Suprapubic skin (tissue), 4 donors: Measurements from ENCODE around the gene TUNAR. TPM values are rescaled to one million over a fixed set of nuclear protein-coding genes. Genes with fewer than 3 reads are reported as not detected.

ENCODE experiments used
- DNase-seq, 2 donors: peaks; one replicate each; pipeline ENCODE4 v3.0.0-alpha.2; 2019; ENCODE audit warnings: low spot score in 2 of 2
- H3K27ac ChIP-seq: fragments of 200-600 bp; sonication (generic); one replicate; pipeline ENCODE4 v1.5.1; 2019
- H3K27me3 ChIP-seq: fragments of 200-600 bp; sonication (generic); one replicate; pipeline ENCODE4 v1.5.1; 2019
- H3K36me3 ChIP-seq: fragments of 200-600 bp; sonication (generic); one replicate; pipeline ENCODE4 v1.5.1; 2019
- H3K4me1 ChIP-seq: fragments of 200-600 bp; sonication (generic); one replicate; pipeline ENCODE4 v1.5.1; 2019
- H3K4me3 ChIP-seq: fragments of 200-600 bp; sonication (generic); one replicate; pipeline ENCODE4 v1.5.1; 2019; ENCODE audit warnings: mild to moderate bottlenecking
- H3K9me3 ChIP-seq: fragments of 200-600 bp; sonication (generic); one replicate; pipeline ENCODE4 v1.5.1; 2019
- EP300 ChIP-seq: sonication (generic); formaldehyde crosslinking; IDR thresholded peaks from one replicate; pipeline ENCODE4 v1.6.1; 2017; ENCODE audit warnings: antibody characterized with exemption
- POLR2A ChIP-seq, 2 donors: fragments of 450-650 bp; IDR thresholded peaks; one replicate each; pipeline ENCODE4 v1.6.1; 2017; ENCODE audit warnings: antibody characterized with exemption in 2 of 2, mild to moderate bottlenecking in 2 of 2, moderate library complexity in 2 of 2
- POLR2AphosphoS5 ChIP-seq, 3 donors: sonication (generic); formaldehyde crosslinking; IDR thresholded peaks; one replicate each; pipeline ENCODE4 v1.6.1; 2017; ENCODE audit warnings: antibody characterized with exemption in 3 of 3
- WGBS: methylation state at CpG from one replicate; pipeline ENCODE4 v1.1.5; 2018; 5-methylcytosine and 5-hydroxymethylcytosine counted together
- total RNA-seq, 4 donors: library from RNA; depleted of rRNA; stranded (reverse); fragments of >200 nt; gene quantifications; one replicate each; pipeline ENCODE4 v1.1.0, GENCODE V29; 2016
- TF ChIP-seq, protein P1 (sequence below), 2 donors: fragments of 200-600 bp in 1 of 2; fragments of 450-650 bp in 1 of 2; sonication (generic) in 1 of 2; IDR thresholded peaks; one replicate each; pipeline ENCODE4 v1.5.1; 2016 to 2019; ENCODE audit warnings: antibody characterized with exemption in 2 of 2, mild to moderate bottlenecking in 1 of 2, moderate library complexity in 1 of 2

The TUNAR gene
- total RNA-seq, 4 donors from 2014 or later: not detected

DNA sequence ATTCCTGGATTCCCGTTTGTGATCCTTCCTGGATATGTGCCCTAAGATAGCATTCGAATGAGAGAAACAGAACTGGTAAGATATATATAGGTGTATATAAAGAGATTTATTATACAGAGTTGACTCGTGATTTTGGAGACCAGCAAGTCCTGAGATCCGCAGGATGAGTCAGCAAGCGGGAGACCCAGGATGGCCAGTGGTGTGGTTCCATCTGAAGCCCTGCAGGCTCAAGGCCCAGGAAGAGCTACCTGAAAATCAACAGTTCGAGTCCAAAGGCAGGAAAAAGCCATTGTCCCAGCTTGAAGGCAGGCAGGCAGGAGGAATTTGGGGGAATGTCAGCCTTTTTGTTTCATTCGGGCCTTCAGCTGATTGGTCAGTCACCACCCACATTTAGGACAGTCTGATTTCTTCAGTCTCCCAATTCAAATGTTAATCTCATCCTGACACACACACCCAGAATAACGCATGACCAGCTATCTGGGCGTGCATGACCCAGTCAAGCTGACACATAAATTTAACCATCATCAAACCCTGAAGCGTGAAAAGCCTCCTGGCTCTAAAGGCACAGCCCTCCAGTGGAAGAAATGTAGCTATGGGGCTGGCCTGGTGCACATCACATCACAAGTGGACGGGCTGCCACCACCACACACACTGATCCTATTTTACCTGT lies 44.3 kb downstream of the TUNAR start:
- Histone ChIP-seq H3K27me3 (peaks cover 20% of the 10 kb centered on the region), H3K4me3 (no peak overlapping the region), H3K36me3 (no peaks in the 10 kb centered on the region), H3K27ac (no peak overlapping the region), H3K4me1 (no peaks in the 10 kb centered on the region), H3K9me3 (no peaks in the 10 kb centered on the region)
- 66% methylated on average over 11 of the region's 11 CpGs for WGBS
- DNase-seq: peak in 1 of 2 donors; percentile 28
- TF ChIP-seq POLR2A (IDR thresholded peaks at IDR 0.05) (no peak), EP300 (no peak), POLR2AphosphoS5 (IDR thresholded peaks at IDR 0.05) (no peak)
- TF ChIP-seq, protein P1, sequence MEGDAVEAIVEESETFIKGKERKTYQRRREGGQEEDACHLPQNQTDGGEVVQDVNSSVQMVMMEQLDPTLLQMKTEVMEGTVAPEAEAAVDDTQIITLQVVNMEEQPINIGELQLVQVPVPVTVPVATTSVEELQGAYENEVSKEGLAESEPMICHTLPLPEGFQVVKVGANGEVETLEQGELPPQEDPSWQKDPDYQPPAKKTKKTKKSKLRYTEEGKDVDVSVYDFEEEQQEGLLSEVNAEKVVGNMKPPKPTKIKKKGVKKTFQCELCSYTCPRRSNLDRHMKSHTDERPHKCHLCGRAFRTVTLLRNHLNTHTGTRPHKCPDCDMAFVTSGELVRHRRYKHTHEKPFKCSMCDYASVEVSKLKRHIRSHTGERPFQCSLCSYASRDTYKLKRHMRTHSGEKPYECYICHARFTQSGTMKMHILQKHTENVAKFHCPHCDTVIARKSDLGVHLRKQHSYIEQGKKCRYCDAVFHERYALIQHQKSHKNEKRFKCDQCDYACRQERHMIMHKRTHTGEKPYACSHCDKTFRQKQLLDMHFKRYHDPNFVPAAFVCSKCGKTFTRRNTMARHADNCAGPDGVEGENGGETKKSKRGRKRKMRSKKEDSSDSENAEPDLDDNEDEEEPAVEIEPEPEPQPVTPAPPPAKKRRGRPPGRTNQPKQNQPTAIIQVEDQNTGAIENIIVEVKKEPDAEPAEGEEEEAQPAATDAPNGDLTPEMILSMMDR (IDR thresholded peaks at IDR 0.05): no peak

DNA sequence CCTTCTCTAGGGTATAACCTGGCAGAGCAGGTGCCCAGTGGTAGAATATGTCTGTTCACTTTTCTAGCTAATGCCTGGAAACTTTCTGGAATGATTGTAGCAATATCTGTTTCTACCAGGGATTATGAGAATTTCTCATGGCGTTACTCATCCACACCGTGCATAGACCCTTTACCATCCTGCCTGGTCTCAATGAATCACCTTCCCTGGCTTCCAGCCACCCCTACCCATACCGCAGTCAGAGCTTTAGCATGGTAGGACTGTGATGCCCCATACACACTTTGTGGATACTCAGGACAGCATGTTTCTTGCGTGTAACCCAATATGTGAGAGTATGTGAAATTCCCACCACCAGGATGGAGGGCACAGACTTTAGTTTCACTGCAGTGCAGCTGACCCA lies 45.4 kb downstream of the TUNAR start:
- TF ChIP-seq POLR2AphosphoS5 (IDR thresholded peaks at IDR 0.05) (no peak), EP300 (no peak), POLR2A (IDR thresholded peaks at IDR 0.05) (no peak)
- TF ChIP-seq, protein P1 (IDR thresholded peaks at IDR 0.05): no peak
- WGBS: 92% methylated on average over 4 of the region's 4 CpGs
- DNase-seq: no peak
- Histone ChIP-seq H3K27ac (no peak overlapping the region), H3K27me3 (peaks cover 22% of the 10 kb centered on the region), H3K9me3 (no peaks in the 10 kb centered on the region), H3K4me3 (no peak overlapping the region), H3K36me3 (no peaks in the 10 kb centered on the region), H3K4me1 (no peaks in the 10 kb centered on the region)

DNA sequence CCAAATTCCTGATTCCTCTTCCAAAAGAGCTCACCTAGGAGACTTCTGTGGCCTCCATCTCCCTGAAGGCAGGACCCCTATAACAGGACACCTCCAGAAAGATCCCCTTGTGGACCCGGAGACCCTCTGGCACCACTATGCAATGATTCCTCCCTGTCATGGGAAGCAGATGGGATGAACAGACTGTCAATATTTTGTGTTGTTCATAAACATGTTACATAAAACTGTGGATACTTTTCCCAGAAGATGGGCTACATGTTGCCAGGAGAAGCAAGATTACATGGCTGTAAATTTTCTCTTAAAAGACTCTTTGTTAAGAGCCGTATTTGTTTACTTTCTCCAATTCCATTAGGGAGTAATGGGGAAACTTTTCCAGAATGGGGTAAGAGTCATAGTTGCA lies 52.1 kb downstream of the TUNAR start:
- H3K9me3 ChIP-seq: no peaks in the 10 kb centered on the region
- H3K4me3 ChIP-seq: no peak overlapping the region
- no peak overlapping the region for H3K27ac ChIP-seq
- no peak for DNase-seq
- peaks cover 42% of the 10 kb centered on the region for H3K27me3 ChIP-seq
- TF ChIP-seq, protein P1 (IDR thresholded peaks at IDR 0.05): no peak
- TF ChIP-seq POLR2A (IDR thresholded peaks at IDR 0.05) (no peak), POLR2AphosphoS5 (IDR thresholded peaks at IDR 0.05) (no peak), EP300 (no peak)
- WGBS: 80% methylated on average over 2 of the region's 2 CpGs
- H3K4me1 ChIP-seq: no peaks in the 10 kb centered on the region
- no peaks in the 10 kb centered on the region for H3K36me3 ChIP-seq

DNA sequence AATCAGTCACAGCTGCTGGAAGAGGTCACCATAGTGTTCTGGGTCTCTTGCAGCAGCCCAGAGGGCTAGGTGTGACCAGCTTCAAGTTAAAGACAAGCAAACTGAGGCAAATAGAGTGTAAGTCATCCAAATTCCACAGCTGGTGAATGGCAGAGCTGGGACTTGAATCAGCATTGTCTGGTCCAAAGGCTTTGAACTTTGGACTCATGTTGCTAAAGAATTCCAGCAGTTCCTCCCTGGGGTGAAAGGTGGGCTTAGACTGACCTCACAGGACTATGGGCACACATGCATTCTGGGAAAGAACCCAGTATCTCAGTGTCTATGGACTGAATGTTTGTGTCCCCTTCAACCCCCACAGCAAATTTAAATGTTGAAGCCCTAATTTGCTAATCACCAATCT lies 54.8 kb downstream of the TUNAR start:
- no peaks in the 10 kb centered on the region for H3K4me1 ChIP-seq
- TF ChIP-seq EP300 (no peak), POLR2A (IDR thresholded peaks at IDR 0.05) (no peak), POLR2AphosphoS5 (IDR thresholded peaks at IDR 0.05) (no peak)
- TF ChIP-seq, protein P1 (IDR thresholded peaks at IDR 0.05): no peak
- H3K27ac ChIP-seq: no peak overlapping the region
- no peak for DNase-seq
- H3K4me3 ChIP-seq: no peak overlapping the region
- no peaks in the 10 kb centered on the region for H3K36me3 ChIP-seq
- H3K9me3 ChIP-seq: no peaks in the 10 kb centered on the region
- peaks cover 33% of the 10 kb centered on the region for H3K27me3 ChIP-seq

DNA sequence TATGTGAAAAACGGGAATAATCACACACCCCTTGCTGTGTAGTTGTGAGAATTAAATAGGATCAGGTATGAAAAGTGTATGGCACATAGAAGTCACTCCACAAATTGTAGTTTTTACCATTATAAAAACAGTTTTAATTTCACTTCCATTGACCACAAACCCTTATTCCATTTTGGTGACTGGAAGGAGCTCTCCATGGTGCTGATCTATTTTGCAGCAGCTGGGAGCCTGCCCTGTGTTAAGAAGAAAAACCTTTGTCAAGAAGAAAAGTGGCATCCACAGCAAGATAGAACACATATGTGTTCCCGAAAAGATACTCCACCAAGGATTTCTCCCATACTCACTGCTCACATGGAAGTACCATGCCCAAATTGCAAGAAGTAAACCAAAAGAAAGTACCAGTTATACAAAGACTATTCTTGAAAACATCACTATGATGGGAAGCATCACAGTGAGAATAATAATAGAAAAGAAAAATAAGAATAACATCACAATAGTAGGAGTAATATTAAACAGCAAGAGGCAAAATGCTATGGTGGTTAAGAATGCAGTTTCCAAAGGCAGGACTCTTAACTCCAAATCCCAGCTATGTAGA lies 58.7 kb downstream of the TUNAR start:
- WGBS: 21% methylated on average over 2 of the region's 2 CpGs
- Histone ChIP-seq H3K36me3 (no peaks in the 10 kb centered on the region), H3K27ac (no peak overlapping the region), H3K4me1 (no peaks in the 10 kb centered on the region), H3K9me3 (no peaks in the 10 kb centered on the region), H3K27me3 (peaks cover 12% of the 10 kb centered on the region), H3K4me3 (no peak overlapping the region)
- DNase-seq: no peak
- TF ChIP-seq, protein P1 (IDR thresholded peaks at IDR 0.05): no peak
- TF ChIP-seq EP300 (no peak), POLR2A (IDR thresholded peaks at IDR 0.05) (no peak), POLR2AphosphoS5 (IDR thresholded peaks at IDR 0.05) (no peak)
